Hepatocyte (in vitro differentiated cells): Measurements from ENCODE around the gene CCM2L.

Experiments used
- CTCF ChIP-seq: fragments of 200-600 bp; sonication (generic); IDR thresholded peaks from 2 replicates; pipeline ENCODE4 v1.5.1; 2016; ENCODE audit warnings: antibody characterized with exemption, mild to moderate bottlenecking; ENCODE audit not compliant: poor library complexity
- EZH2 ChIP-seq: fragments of 200-600 bp; sonication (generic); IDR thresholded peaks from 2 replicates; pipeline ENCODE4 v1.6.1; 2016; ENCODE audit warnings: antibody characterized with exemption, mild to moderate bottlenecking, borderline replicate concordance
- EZH2phosphoT487 ChIP-seq: fragments of 200-600 bp; sonication (generic); IDR thresholded peaks from one replicate; pipeline ENCODE4 v1.6.1; 2018; ENCODE audit warnings: antibody characterized with exemption, mild to moderate bottlenecking, low read depth, moderate library complexity; ENCODE audit not compliant: unreplicated experiment, severe bottlenecking

- no peak for TF ChIP-seq CTCF
- no peak for TF ChIP-seq EZH2phosphoT487
- TF ChIP-seq EZH2, result no peak
These were observed 37.7 kb upstream of the CCM2L start for GRCh38 chr20:31972471-31973021.
